Mucosa of rectum (tissue), 2 donors: ENCODE measurements around the gene HILPDA.

ENCODE experiments used
- H3K27ac ChIP-seq, 2 donors: one replicate each; pipeline ENCODE4 v1.7.0; 2013; ENCODE audit warnings: inconsistent platforms in 2 of 2, low read depth in 2 of 2, low read length in 2 of 2
- H3K27me3 ChIP-seq, 2 donors: one replicate each; pipeline ENCODE4 v1.7.0; 2013; ENCODE audit warnings: low read length in 2 of 2; ENCODE audit not compliant: control insufficient read depth in 2 of 2, insufficient read depth in 2 of 2
- H3K36me3 ChIP-seq, 2 donors: one replicate each; pipeline ENCODE4 v1.7.0; 2013; ENCODE audit warnings: low read length in 2 of 2; ENCODE audit not compliant: control insufficient read depth in 2 of 2, insufficient read depth in 2 of 2
- H3K4me1 ChIP-seq, 2 donors: one replicate each; pipeline ENCODE4 v1.7.0; 2013; ENCODE audit warnings: low read length in 2 of 2, mild to moderate bottlenecking in 1 of 2; ENCODE audit not compliant: control insufficient read depth in 2 of 2, insufficient read depth in 2 of 2
- H3K4me3 ChIP-seq, 2 donors: one replicate each; pipeline ENCODE4 v1.7.0; 2013; ENCODE audit warnings: low read length in 2 of 2
- H3K9ac ChIP-seq, 2 donors: one replicate each; pipeline ENCODE4 v1.7.0; 2013; ENCODE audit warnings: low read length in 2 of 2, low read depth in 1 of 2, mild to moderate bottlenecking in 1 of 2
- H3K9me3 ChIP-seq, 2 donors: one replicate each; pipeline ENCODE4 v1.7.0; 2013; ENCODE audit warnings: low read length in 2 of 2; ENCODE audit not compliant: control insufficient read depth in 2 of 2
- donor health status: healthy.
- donor health status: Normal muscosa, but diverticular disease.

Gene HILPDA

GRCh38 chr7:128417071-128417470 is 38.6 kb upstream of the HILPDA start:
- no peaks in the 10 kb centered on the region for H3K36me3 ChIP-seq
- peaks cover 0 to 2% of the 10 kb centered on the region in 2 donors for H3K27me3 ChIP-seq
- H3K9ac ChIP-seq = no peak overlapping the region
- H3K4me1 ChIP-seq = no peaks in the 10 kb centered on the region
- H3K27ac ChIP-seq = no peak overlapping the region
- no peaks in the 10 kb centered on the region for H3K9me3 ChIP-seq
- H3K4me3 ChIP-seq = no peak overlapping the region

- no peaks in the 10 kb centered on the region for H3K36me3 ChIP-seq
- no peak overlapping the region for H3K9ac ChIP-seq
- H3K4me3 ChIP-seq = no peak overlapping the region
- H3K27ac ChIP-seq = no peak overlapping the region
- no peaks in the 10 kb centered on the region for H3K4me1 ChIP-seq
- no peaks in the 10 kb centered on the region for H3K9me3 ChIP-seq
- peaks cover 0 to 2% of the 10 kb centered on the region in 2 donors for H3K27me3 ChIP-seq
These were observed 36.4 kb upstream of the HILPDA start for GRCh38 chr7:128419257-128419656.

GRCh38 chr7:128420773-128421172 is 34.9 kb upstream of the HILPDA start:
- H3K9ac ChIP-seq = no peak overlapping the region
- no peak overlapping the region for H3K27ac ChIP-seq
- no peaks in the 10 kb centered on the region for H3K9me3 ChIP-seq
- H3K4me3 ChIP-seq = no peak overlapping the region
- no peaks in the 10 kb centered on the region for H3K4me1 ChIP-seq
- peaks cover 0 to 2% of the 10 kb centered on the region in 2 donors for H3K27me3 ChIP-seq
- no peaks in the 10 kb centered on the region for H3K36me3 ChIP-seq

DNA sequence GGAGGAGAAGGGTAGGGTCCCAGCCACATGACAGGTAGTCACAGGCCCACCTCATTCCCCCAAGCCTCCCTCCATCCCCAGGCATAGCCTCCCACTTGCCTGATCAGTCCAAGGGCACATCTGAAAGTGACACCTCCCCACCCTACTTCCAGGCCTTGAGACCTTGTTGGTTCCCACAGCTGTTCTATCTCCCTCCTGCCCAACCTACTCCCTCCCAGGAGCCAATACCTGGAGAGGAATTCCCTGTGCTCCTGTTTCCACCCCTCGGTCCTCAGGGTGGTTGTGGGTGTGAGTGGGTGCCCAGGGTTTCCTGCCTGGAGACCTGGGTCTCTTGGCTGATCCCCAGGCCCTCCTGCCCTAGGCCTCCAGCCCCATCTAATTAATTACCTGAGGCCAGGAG is 34.3 kb upstream of the HILPDA start:
- Histone ChIP-seq H3K4me3 (no peak overlapping the region), H3K27me3 (peaks cover 0 to 2% of the 10 kb centered on the region in 2 donors), H3K36me3 (no peaks in the 10 kb centered on the region), H3K27ac (no peak overlapping the region), H3K4me1 (no peaks in the 10 kb centered on the region), H3K9me3 (no peaks in the 10 kb centered on the region), H3K9ac (no peak overlapping the region)

DNA sequence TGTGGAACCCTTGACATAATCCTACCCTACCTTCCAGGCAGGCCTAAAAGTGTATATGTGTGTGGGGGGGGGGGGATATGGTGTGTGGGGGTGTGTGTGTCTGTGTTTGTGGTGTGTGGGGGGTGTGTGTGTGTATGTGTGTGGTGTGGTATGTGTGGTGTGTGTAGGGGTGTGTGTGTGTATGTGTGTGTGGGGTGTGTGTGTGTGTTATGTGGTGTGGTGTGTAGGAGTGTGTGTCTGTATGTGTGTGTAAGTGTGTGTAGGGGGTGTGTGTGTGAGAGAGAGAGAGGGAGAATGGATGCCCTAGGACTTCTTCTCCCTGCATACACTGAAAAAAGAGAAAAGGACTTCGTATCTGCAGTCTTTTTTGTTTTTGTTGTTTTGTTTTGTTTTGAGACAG is 33.6 kb upstream of the HILPDA start:
- H3K9ac ChIP-seq = no peak overlapping the region
- no peaks in the 10 kb centered on the region for H3K36me3 ChIP-seq
- peaks cover 0 to under 1% of the 10 kb centered on the region in 2 donors for H3K27me3 ChIP-seq
- no peaks in the 10 kb centered on the region for H3K9me3 ChIP-seq
- H3K4me1 ChIP-seq = no peaks in the 10 kb centered on the region
- no peak overlapping the region for H3K27ac ChIP-seq
- H3K4me3 ChIP-seq = no peak overlapping the region

- Histone ChIP-seq H3K36me3 (no peaks in the 10 kb centered on the region), H3K9ac (no peak overlapping the region), H3K27me3 (no peaks in the 10 kb centered on the region), H3K4me3 (no peak overlapping the region), H3K27ac (no peak overlapping the region), H3K9me3 (no peaks in the 10 kb centered on the region), H3K4me1 (peaks cover 0 to 2% of the 10 kb centered on the region in 2 donors)
These were observed 32.8 kb upstream of the HILPDA start for GRCh38 chr7:128422842-128423241.

- no peaks in the 10 kb centered on the region for H3K36me3 ChIP-seq
- no peak overlapping the region for H3K9ac ChIP-seq
- no peaks in the 10 kb centered on the region for H3K9me3 ChIP-seq
- H3K27ac ChIP-seq = no peak overlapping the region
- no peak overlapping the region for H3K4me3 ChIP-seq
- no peaks in the 10 kb centered on the region for H3K27me3 ChIP-seq
- H3K4me1 ChIP-seq = peaks cover 0 to 2% of the 10 kb centered on the region in 2 donors
These were observed 30.9 kb upstream of the HILPDA start for GRCh38 chr7:128424686-128425275.

DNA sequence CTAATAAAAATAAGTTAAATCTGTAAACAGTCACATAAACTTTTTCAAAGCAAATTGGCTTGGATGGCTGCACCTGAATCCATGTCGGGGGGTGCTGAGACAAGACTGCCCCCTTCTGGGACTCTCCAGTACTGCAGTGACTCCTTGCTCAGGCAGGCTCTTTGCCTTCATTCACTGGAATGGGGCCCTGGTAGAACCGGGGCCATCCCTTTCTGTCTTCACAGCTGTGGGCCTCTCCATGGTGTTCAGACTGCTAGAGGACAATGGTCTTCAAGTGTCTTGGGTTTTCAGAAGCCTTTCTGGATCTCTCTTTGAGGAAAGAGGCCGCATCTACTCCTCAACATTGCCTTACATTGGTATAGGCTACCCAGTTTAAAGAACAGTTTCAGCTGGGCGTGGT is 29.8 kb upstream of the HILPDA start:
- H3K9me3 ChIP-seq = no peaks in the 10 kb centered on the region
- no peak overlapping the region for H3K9ac ChIP-seq
- no peaks in the 10 kb centered on the region for H3K27me3 ChIP-seq

DNA sequence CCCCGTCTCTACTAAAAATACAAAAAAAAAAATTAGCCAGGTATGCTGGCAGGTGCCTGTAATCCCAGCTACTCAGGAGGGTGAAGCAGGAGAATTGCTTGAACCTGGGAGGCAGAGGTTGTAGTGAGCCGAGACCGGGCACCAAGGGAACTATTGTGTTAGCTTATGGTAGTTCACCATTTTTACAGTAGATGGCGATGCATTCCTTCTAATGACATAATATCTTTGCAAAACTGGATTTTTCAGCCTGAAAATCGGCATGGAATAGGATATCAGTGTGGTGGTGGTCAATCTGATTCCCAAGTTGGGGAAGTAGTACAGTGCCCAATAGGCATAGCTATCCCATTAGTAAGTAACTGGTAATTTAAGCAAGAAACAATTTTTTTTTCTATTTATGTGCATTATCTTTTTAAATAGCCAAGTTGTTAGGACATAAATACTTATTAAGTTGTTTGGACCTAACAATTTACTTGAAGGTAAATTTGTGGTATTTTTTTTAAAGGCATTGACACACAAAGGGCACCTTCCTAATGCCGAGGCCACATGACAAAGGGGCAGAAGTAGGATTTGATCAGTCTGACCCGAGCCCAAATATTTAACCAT is 28.3 kb upstream of the HILPDA start:
- Histone ChIP-seq H3K4me1 (peaks cover 0 to 2% of the 10 kb centered on the region in 2 donors), H3K36me3 (no peaks in the 10 kb centered on the region), H3K9me3 (no peaks in the 10 kb centered on the region), H3K4me3 (no peak overlapping the region), H3K27ac (no peak overlapping the region), H3K27me3 (no peaks in the 10 kb centered on the region), H3K9ac (no peak overlapping the region)

More for the DNA sequence above, 29.8 kb upstream of the HILPDA start:
- Histone ChIP-seq H3K4me3 (no peak overlapping the region), H3K36me3 (no peaks in the 10 kb centered on the region), H3K4me1 (peaks cover 0 to 2% of the 10 kb centered on the region in 2 donors), H3K27ac (no peak overlapping the region)

- peaks cover 0 to 2% of the 10 kb centered on the region in 2 donors for H3K4me1 ChIP-seq
- no peaks in the 10 kb centered on the region for H3K36me3 ChIP-seq
- no peaks in the 10 kb centered on the region for H3K9me3 ChIP-seq
- no peak overlapping the region for H3K4me3 ChIP-seq
- H3K27ac ChIP-seq = no peak overlapping the region
- no peak overlapping the region for H3K9ac ChIP-seq
- H3K27me3 ChIP-seq = no peaks in the 10 kb centered on the region
These were observed 25.5 kb upstream of the HILPDA start for GRCh38 chr7:128430207-128430606.
